ENCODE results near the gene DNAJC1.

DNA sequence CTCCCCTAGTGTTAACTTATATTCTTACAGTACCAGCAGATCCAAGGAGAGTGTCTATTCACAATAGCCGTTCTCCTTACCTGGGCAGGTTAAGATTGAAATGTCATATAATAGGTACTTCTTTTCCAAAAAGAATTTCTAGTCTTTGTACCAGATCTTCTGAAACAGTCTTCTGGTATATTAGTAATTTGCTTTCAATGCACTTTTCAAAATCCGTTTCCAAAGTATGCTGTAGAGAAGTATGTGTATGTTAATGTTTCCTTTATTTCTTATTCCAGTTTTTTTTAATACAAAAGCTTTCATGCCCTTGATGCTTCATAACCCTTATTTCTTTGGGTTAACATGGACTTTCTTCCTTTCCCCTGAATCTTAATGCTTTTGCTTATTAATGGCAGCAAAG is 281.3 kb downstream of the DNAJC1 start:
- TF ChIP-seq, protein P1, sequence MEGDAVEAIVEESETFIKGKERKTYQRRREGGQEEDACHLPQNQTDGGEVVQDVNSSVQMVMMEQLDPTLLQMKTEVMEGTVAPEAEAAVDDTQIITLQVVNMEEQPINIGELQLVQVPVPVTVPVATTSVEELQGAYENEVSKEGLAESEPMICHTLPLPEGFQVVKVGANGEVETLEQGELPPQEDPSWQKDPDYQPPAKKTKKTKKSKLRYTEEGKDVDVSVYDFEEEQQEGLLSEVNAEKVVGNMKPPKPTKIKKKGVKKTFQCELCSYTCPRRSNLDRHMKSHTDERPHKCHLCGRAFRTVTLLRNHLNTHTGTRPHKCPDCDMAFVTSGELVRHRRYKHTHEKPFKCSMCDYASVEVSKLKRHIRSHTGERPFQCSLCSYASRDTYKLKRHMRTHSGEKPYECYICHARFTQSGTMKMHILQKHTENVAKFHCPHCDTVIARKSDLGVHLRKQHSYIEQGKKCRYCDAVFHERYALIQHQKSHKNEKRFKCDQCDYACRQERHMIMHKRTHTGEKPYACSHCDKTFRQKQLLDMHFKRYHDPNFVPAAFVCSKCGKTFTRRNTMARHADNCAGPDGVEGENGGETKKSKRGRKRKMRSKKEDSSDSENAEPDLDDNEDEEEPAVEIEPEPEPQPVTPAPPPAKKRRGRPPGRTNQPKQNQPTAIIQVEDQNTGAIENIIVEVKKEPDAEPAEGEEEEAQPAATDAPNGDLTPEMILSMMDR (IDR thresholded peaks at IDR 0.05; ENCODE audit: insufficient read depth, low read depth, low read length): no peak
- no peak for TF ChIP-seq EZH2 (IDR thresholded peaks at IDR 0.05; ENCODE audit: insufficient read depth, low read length)

Data from astrocyte (in vitro differentiated cells and primary cell).